GM12873 (cell line): ENCODE results near the gene NRIP3.

Source experiments
- TF ChIP-seq, protein P1 (sequence below): IDR thresholded peaks from 2 replicates; pipeline ENCODE4 v1.5.1; 2012; ENCODE audit warnings: low read depth, mild to moderate bottlenecking, moderate library complexity, low read length, control low read depth; ENCODE audit not compliant: insufficient read depth; ENCODE audit errors: missing control alignments

Gene NRIP3

DNA sequence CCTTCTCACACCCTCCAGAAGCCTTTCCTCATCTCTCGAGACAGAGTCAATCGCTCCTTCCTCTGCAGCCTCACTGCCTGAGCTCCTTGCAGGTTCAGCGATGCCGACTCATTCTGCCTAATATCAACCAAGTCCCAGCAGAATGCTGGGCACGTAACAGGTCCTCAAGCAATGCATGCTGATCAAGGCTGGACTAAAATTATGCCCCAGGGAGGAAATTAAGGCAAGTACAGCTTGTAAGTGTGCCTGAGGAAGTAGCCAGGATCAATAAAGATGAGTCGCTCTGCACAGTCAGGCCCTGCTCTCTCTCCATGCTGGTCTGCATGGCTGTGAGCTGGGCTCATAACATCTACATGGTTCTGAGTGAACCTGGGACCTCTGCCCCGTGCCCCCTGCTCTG is 25.6 kb upstream of the NRIP3 start:
- TF ChIP-seq, protein P1, sequence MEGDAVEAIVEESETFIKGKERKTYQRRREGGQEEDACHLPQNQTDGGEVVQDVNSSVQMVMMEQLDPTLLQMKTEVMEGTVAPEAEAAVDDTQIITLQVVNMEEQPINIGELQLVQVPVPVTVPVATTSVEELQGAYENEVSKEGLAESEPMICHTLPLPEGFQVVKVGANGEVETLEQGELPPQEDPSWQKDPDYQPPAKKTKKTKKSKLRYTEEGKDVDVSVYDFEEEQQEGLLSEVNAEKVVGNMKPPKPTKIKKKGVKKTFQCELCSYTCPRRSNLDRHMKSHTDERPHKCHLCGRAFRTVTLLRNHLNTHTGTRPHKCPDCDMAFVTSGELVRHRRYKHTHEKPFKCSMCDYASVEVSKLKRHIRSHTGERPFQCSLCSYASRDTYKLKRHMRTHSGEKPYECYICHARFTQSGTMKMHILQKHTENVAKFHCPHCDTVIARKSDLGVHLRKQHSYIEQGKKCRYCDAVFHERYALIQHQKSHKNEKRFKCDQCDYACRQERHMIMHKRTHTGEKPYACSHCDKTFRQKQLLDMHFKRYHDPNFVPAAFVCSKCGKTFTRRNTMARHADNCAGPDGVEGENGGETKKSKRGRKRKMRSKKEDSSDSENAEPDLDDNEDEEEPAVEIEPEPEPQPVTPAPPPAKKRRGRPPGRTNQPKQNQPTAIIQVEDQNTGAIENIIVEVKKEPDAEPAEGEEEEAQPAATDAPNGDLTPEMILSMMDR: no peak

DNA sequence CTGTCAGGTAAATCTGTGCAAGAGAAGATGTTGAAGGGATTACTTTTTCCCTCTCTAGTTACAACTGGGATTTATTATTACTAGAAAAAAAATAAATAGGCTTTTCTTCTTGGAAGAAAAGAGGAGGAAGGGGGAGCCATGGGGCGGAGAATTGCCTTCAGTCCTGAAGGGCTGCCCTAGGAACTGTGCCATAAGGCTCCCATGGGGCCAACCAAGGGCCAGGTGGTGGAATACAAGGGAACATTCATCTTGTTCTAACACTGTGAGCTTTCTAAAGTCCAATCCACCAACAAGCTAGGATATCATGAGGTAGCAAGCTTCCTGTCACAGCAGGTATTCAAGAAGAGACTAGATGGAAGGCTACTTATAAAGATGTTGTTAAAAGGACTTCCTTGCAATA is 24.8 kb upstream of the NRIP3 start:
- TF ChIP-seq, protein P1: no peak

DNA sequence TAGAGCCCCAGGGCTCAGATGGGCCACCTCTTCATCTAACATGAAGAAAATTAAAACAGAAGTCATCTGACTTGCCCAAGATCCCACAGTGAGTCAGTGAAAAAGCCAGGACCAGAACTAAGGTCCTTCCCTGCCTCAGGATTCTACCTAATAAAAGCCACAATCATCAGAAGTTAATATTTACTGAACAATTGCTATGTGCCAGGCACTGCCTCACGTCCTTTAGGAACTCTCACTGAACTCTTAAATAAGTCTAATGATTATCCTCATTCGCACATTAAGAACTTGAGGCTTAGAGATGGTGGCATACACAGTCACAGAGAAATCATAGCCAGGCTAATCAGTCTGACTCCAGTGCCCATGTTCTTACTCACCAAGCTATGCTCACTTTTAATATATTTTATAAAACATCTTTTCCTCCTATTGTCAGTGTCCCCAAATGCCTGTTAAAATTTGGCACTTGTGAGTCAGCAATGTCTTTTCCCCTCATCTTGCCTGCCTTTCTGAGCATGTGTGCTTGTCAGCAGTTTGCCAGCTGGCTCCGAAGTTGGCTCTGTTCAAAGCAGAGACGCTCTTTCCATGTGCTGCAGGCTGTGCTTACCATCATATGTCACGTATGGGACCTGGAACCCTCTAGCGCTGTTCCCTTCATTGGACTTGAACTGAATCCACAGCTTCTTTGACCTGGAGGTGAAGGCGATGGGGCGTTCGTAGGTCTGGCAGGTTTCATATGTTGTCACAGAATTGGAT is 21.5 kb upstream of the NRIP3 start:
- TF ChIP-seq, protein P1: no peak

DNA sequence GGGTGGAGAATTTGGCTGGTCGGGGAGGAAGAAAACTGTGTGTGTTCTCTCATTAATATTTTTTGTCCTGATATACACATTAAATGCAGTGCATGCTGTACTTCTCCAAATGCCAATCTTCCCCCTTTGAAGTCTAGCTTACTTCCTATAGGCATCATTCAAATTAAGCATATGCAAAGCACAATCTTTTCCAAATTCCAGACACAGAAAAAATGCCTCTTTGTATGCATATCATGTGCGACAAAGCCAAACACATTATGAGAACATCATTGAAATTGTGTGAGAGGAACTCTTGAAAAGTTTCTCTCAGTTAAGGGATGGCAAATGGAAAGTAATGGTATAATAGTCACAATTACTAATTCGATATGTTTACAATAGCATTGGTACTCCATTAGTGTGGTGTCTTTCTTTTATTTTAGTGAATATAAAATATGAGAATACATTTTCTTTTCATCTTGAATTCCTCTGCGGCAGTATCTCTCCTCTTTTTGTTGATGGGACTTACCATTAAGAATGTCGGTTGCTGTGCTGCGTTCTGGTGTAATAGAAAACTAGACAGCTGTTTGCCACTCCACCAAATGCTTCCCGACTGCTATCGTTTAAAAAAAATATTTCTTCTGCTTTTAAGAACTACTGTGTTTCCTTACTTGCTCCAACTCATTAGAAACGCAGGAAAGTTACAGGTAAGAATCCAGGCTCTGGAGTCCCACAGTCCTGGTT is 19.3 kb upstream of the NRIP3 start:
- TF ChIP-seq, protein P1: no peak

DNA sequence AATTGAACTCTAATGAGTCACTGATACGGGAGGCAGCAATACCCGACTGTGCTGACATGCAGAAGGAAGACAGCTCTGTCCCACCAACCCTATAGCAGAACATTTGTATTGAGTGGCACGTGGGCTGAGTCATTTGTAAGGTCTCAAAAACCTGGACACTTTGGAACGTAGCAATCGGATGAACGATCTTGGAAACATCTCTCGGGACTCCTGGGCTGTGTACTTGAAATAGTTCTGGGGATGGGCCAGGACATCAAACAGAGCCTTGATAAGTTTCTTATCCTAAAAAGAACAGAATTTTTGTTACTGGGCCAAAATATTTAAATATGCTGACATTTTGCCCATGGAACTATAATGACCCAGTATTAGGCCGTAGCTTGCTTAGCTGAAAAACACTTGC is 17.1 kb upstream of the NRIP3 start:
- TF ChIP-seq, protein P1: no peak

DNA sequence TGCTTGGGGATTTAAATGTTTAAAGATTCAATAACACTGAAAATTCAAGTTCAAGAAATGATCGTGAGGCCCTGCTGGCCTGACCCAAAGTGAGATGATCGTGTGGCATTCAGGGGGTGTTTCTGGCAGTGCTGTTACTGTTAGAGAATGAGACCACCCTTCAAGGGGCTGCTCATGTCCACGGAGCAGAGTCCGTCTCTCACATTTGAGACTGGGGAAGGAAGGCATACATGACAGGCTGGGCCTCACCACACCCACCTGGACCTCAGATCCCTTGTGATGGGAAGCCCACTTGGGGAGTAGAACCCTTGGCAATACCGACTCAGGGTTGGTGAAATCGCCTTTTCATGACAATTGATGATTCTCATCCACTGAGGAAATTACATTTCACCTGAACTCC is 16.1 kb upstream of the NRIP3 start:
- TF ChIP-seq, protein P1: no peak

DNA sequence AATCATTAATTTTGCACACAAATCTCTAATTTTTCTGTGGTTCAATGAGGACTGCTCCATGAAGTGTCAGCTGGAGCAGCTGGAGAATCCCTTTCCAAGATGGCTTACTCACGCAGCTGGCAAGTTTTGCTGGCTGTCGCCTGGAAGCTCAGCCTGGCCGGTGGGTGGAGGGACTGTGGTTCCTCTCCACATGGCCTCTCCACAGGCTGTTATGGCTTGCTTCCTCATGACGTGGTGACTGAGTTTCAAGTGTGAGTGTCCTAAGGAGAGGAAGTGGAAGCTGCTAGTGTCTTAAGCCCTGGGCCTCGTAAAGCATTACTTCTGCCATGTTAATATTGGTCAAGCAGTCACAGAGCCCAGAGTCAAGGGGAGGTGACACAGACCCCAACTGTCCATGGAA is 14.0 kb upstream of the NRIP3 start:
- TF ChIP-seq, protein P1: no peak
